HepG2 (cell line): Measurements from ENCODE around the gene GUCA1A. TPM values are rescaled to one million over a fixed set of nuclear protein-coding genes. Genes with fewer than 3 reads are reported as not detected.

Experiments
- CHD2 ChIP-seq: IDR thresholded peaks from 2 replicates; pipeline ENCODE4 v1.6.1; 2011; ENCODE audit warnings: low read depth, low read length, improper control_type of control experiment
- ESRRA ChIP-seq: sonication (generic); formaldehyde crosslinking; IDR thresholded peaks from 2 replicates; pipeline ENCODE4 v1.5.1; 2020; ENCODE audit warnings: mild to moderate bottlenecking, low read depth, missing genetic modification reagents
- FOXM1 ChIP-seq: sonication (generic); formaldehyde crosslinking; IDR thresholded peaks from 2 replicates; pipeline ENCODE4 v1.5.0; 2020; ENCODE audit warnings: missing genetic modification reagents
- HDAC1 ChIP-seq: sonication (generic); formaldehyde crosslinking; IDR thresholded peaks from 2 replicates; pipeline ENCODE4 v1.5.1; 2020; ENCODE audit warnings: mild to moderate bottlenecking, missing genetic modification reagents
- KLF11 ChIP-seq: IDR thresholded peaks from 2 replicates; pipeline ENCODE4 v1.6.1; 2016; ENCODE audit warnings: missing compliant biosample characterization
- NFYB ChIP-seq: sonication (generic); formaldehyde crosslinking; IDR thresholded peaks from 2 replicates; pipeline ENCODE4 v1.4.0; 2020; ENCODE audit warnings: missing genetic modification reagents
- PCBP1 ChIP-seq: fragments of 200-400 bp; formaldehyde crosslinking; IDR thresholded peaks from 2 replicates; pipeline ENCODE4 v1.6.1; 2017; ENCODE audit warnings: mild to moderate bottlenecking, low read depth, low read length, borderline replicate concordance
- REST ChIP-seq, 2 experiments: IDR thresholded peaks; 2 replicates each; pipeline ENCODE4 v1.6.1; 2011 to 2012; ENCODE audit warnings: low read length in 2 of 2, borderline replicate concordance in 1 of 2, low read depth in 1 of 2, mild to moderate bottlenecking in 1 of 2, moderate library complexity in 1 of 2
- TBX2 ChIP-seq: sonication (generic); formaldehyde crosslinking; IDR thresholded peaks from 2 replicates; pipeline ENCODE4 v1.5.0; 2020; ENCODE audit warnings: missing genetic modification reagents, mild to moderate bottlenecking, borderline replicate concordance
- ZBTB7B ChIP-seq: sonication (generic); formaldehyde crosslinking; IDR thresholded peaks from 2 replicates; pipeline ENCODE4 v1.4.0; 2020; ENCODE audit warnings: missing genetic modification reagents
- ZEB1 ChIP-seq: IDR thresholded peaks from 2 replicates; pipeline ENCODE4 v1.6.1; 2012; ENCODE audit warnings: mild to moderate bottlenecking, low read depth, inconsistent platforms; ENCODE audit not compliant: insufficient replicate concordance
- ZNF10 ChIP-seq: sonication (generic); formaldehyde crosslinking; IDR thresholded peaks from 2 replicates; pipeline ENCODE4 v1.4.0; 2020; ENCODE audit warnings: mild to moderate bottlenecking, low read depth, missing genetic modification reagents, borderline replicate concordance
- ZNF230 ChIP-seq: sonication (generic); formaldehyde crosslinking; IDR thresholded peaks from 2 replicates; pipeline ENCODE4 v1.4.0; 2020; ENCODE audit warnings: mild to moderate bottlenecking, missing genetic modification reagents
- ZNF292 ChIP-seq: sonication (generic); formaldehyde crosslinking; IDR thresholded peaks from 2 replicates; pipeline ENCODE4 v1.8.1; 2022; ENCODE audit warnings: mild to moderate bottlenecking, low read depth, missing genetic modification reagents, borderline replicate concordance
- ZNF329 ChIP-seq: sonication (generic); formaldehyde crosslinking; IDR thresholded peaks from 2 replicates; pipeline ENCODE4 v1.9.0; 2021; ENCODE audit warnings: low read depth, mild to moderate bottlenecking, missing genetic modification reagents
- ZNF343 ChIP-seq: sonication (generic); formaldehyde crosslinking; IDR thresholded peaks from 2 replicates; pipeline ENCODE4 v1.4.0; 2020; ENCODE audit warnings: mild to moderate bottlenecking, missing genetic modification reagents
- ZNF383 ChIP-seq: sonication (generic); formaldehyde crosslinking; IDR thresholded peaks from 2 replicates; pipeline ENCODE4 v1.4.0; 2020; ENCODE audit warnings: missing genetic modification reagents, mild to moderate bottlenecking, borderline replicate concordance
- ZNF441 ChIP-seq: sonication (generic); formaldehyde crosslinking; IDR thresholded peaks from 2 replicates; pipeline ENCODE4 v1.7.0; 2021; ENCODE audit warnings: missing genetic modification reagents, borderline replicate concordance
- ZNF451 ChIP-seq: sonication (generic); formaldehyde crosslinking; IDR thresholded peaks from 2 replicates; pipeline ENCODE4 v1.5.0; 2020; ENCODE audit warnings: mild to moderate bottlenecking, missing genetic modification reagents
- ZNF616 ChIP-seq: sonication (generic); formaldehyde crosslinking; IDR thresholded peaks from 2 replicates; pipeline ENCODE4 v1.5.0; 2020; ENCODE audit warnings: low read depth, mild to moderate bottlenecking, missing genetic modification reagents
- ZNF768 ChIP-seq: sonication (generic); formaldehyde crosslinking; IDR thresholded peaks from 2 replicates; pipeline ENCODE4 v1.4.0; 2020; ENCODE audit warnings: missing genetic modification reagents
- ZNF878 ChIP-seq: sonication (generic); formaldehyde crosslinking; IDR thresholded peaks from 2 replicates; pipeline ENCODE4 v1.8.1; 2023; ENCODE audit warnings: mild to moderate bottlenecking, missing genetic modification reagents, moderate library complexity
- polyA plus RNA-seq, 8 experiments: library from polyadenylated mRNA; depleted of rRNA in 3 of 8; stranded (reverse) in 7 of 8; unstranded in 1 of 8; fragments of >200 nt; fragmentation: Illumina TruSeq in 4 of 8; extraction: Trizol in 4 of 8; gene quantifications; 2 replicates each; pipeline versions ENCODE4 v1.2.1 to v1.2.3, GENCODE V29; 2011 to 2016; ENCODE audit warnings: low read depth in 4 of 8, missing spikeins in 1 of 8, mixed read lengths in 1 of 8; ENCODE audit not compliant: insufficient read depth in 1 of 8
- total RNA-seq, 5 experiments: library from RNA; depleted of rRNA; stranded (reverse); fragments of >200 nt; fragmentation: Illumina TruSeq; extraction: Trizol; gene quantifications; 2 replicates each; pipeline ENCODE4 v1.2.3, GENCODE V29; 2016; ENCODE audit warnings: low read depth in 1 of 5
- TF ChIP-seq, protein P1 (sequence below): IDR thresholded peaks from 2 replicates; pipeline ENCODE4 v1.6.1; 2016; ENCODE audit warnings: missing compliant biosample characterization, missing genetic modification reagents, borderline replicate concordance
- TF ChIP-seq, protein P2 (sequence below): sonication (generic); formaldehyde crosslinking; IDR thresholded peaks from 2 replicates; pipeline ENCODE4 v1.5.1; 2020; ENCODE audit warnings: missing genetic modification reagents, mild to moderate bottlenecking, borderline replicate concordance

Gene GUCA1A
- total and polyA plus RNA-seq, 2 of the 13 experiments (the other 11 are each of a cell fraction or from before 2014, with no cell fraction given): not detected

DNA sequence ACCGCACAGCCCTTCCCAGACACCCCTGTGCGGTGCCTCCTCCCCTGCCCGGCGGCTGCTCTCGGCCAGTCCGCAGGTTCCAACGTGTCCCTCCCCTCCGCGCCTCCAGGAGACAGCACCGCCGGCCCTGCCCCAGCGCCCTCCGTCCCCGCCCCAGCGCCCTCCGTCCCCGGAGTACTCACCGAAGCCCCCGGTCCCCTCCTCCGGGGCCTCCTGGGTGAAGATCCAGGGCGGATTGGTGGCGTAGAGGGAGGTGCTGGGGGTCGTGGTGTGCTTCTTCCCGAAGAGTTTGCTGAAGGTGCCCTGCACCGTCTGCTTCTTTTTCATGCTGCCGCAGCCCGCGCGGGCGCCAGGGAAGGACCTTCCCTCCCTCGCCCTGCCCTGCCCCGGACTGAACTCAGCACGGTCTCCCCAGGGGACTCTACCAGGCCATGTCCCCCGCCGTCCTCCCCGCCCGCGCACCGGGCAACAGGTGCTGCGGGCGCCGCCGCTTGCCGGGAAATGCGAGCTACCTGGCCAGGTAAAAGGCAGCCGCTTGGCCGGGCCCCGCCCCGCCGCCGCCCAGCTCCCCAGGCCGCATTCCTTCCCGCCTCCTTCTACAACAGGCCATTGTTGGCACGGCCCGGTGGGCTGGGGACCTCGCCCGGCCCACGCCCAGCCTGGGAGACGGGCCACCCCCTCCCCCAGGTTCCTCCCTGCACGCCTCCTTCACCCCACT lies 30.9 kb upstream of the GUCA1A start, which contains the start of gene C6orf132 (continued):
- TF ChIP-seq, protein P1, sequence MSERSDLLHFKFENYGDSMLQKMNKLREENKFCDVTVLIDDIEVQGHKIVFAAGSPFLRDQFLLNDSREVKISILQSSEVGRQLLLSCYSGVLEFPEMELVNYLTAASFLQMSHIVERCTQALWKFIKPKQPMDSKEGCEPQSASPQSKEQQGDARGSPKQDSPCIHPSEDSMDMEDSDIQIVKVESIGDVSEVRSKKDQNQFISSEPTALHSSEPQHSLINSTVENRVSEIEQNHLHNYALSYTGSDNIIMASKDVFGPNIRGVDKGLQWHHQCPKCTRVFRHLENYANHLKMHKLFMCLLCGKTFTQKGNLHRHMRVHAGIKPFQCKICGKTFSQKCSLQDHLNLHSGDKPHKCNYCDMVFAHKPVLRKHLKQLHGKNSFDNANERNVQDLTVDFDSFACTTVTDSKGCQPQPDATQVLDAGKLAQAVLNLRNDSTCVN (CRISPR knock-in tag): no peak
- TF ChIP-seq KLF11 (CRISPR knock-in tag) (0 out of 2 replicates have a peak, but pooled peaks have one; percentile 18), PCBP1 (0 out of 2 replicates have a peak, but pooled peaks have one; percentile 27), ZNF878 (no peak), ZNF10 (CRISPR knock-in tag) (no peak), ZNF768 (no peak; the same call in 1 of the 2 replicates), ZNF230 (CRISPR knock-in tag) (0 out of 2 replicates have a peak, but pooled peaks have one; percentile 29), ZEB1 (peak; percentile 98), TBX2 (no peak), ZNF451 (CRISPR knock-in tag) (no peak), ZNF441 (CRISPR knock-in tag) (peak; percentile 67; the same call in 1 of the 2 replicates), REST (IDR thresholded peaks at IDR 0.05; ENCODE audit: borderline replicate concordance in 1 of 2, low read depth in 1 of 2, low read length in 2 of 2) (no peak), CHD2 (no peak), ZBTB7B (CRISPR knock-in tag) (no peak), ZNF343 (CRISPR knock-in tag) (0 out of 2 replicates have a peak, but pooled peaks have one; percentile 37), ZNF292 (CRISPR knock-in tag) (no peak), HDAC1 (peak; percentile 35; the same call in 1 of the 2 replicates), ZNF383 (CRISPR knock-in tag) (no peak), ESRRA (CRISPR knock-in tag) (no peak), FOXM1 (no peak), NFYB (CRISPR knock-in tag) (no peak), ZNF329 (CRISPR knock-in tag) (no peak), ZNF616 (CRISPR knock-in tag) (no peak)
- TF ChIP-seq, protein P2, sequence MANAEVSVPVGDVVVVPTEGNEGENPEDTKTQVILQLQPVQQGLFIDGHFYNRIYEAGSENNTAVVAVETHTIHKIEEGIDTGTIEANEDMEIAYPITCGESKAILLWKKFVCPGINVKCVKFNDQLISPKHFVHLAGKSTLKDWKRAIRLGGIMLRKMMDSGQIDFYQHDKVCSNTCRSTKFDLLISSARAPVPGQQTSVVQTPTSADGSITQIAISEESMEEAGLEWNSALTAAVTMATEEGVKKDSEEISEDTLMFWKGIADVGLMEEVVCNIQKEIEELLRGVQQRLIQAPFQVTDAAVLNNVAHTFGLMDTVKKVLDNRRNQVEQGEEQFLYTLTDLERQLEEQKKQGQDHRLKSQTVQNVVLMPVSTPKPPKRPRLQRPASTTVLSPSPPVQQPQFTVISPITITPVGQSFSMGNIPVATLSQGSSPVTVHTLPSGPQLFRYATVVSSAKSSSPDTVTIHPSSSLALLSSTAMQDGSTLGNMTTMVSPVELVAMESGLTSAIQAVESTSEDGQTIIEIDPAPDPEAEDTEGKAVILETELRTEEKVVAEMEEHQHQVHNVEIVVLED (CRISPR knock-in tag): no peak
